HG02970 (cell line): ENCODE measurements around the gene AP1G1.
A peak's percentile ranks its signal among the peaks of the same experiment; 100 is the strongest.

Source experiments
- ATAC-seq: cut with Tn5 transposase; IDR thresholded peaks from one replicate; pipeline ENCODE4 v1.9.1; 2021; ENCODE audit warnings: mild to moderate bottlenecking, moderate library complexity, moderate number of reproducible peaks; ENCODE audit not compliant: unreplicated experiment, low FRiP score

AP1G1 gene

GRCh38 chr16:71762186-71762585 lies 46.4 kb downstream of the AP1G1 start:
- ATAC-seq = no peak

GRCh38 chr16:71761097-71761496 lies 47.5 kb downstream of the AP1G1 start:
- ATAC-seq = no peak

- ATAC-seq = no peak
Observed at GRCh38 chr16:71758293-71758760, 50.3 kb downstream of the AP1G1 start.

GRCh38 chr16:71754652-71755051 lies 54.0 kb downstream of the AP1G1 start:
- no peak for ATAC-seq

GRCh38 chr16:71754108-71754507 lies 54.5 kb downstream of the AP1G1 start:
- no peak for ATAC-seq

- no peak for ATAC-seq
Observed at GRCh38 chr16:71748226-71748625, 60.4 kb downstream of the AP1G1 start.

- ATAC-seq = no peak
Observed at GRCh38 chr16:71746442-71747046, 62.1 kb downstream of the AP1G1 start.

GRCh38 chr16:71738855-71739254 lies 69.8 kb downstream of the AP1G1 start:
- ATAC-seq = no peak

- no peak for ATAC-seq
Observed at GRCh38 chr16:71737501-71737900, 71.1 kb downstream of the AP1G1 start.

GRCh38 chr16:71734511-71734910 lies 74.1 kb downstream of the AP1G1 start:
- ATAC-seq = no peak

GRCh38 chr16:71732587-71732986 lies 76.0 kb downstream of the AP1G1 start:
- ATAC-seq = no peak

GRCh38 chr16:71727551-71728324 lies 80.9 kb downstream of the AP1G1 start:
- ATAC-seq = no peak

GRCh38 chr16:71726476-71727315 lies 81.9 kb downstream of the AP1G1 start:
- ATAC-seq = no peak

- no peak for ATAC-seq
Observed at GRCh38 chr16:71724320-71724751, 84.3 kb downstream of the AP1G1 start, which contains the start of gene PHLPP2. PHLPP2 (minus strand) TSS chr16:71724701; CDS start chr16:71714795, 9,906 bp downstream.

GRCh38 chr16:71723537-71724319 lies 84.9 kb downstream of the AP1G1 start:
- peak; percentile 85 for ATAC-seq

- peak; percentile 32 for ATAC-seq
Observed at GRCh38 chr16:71722801-71723536, 85.7 kb downstream of the AP1G1 start.

- no peak for ATAC-seq
Observed at GRCh38 chr16:71721066-71721740, 87.4 kb downstream of the AP1G1 start.

GRCh38 chr16:71712501-71712900 lies 96.1 kb downstream of the AP1G1 start:
- no peak for ATAC-seq

GRCh38 chr16:71711789-71712188 lies 96.8 kb downstream of the AP1G1 start:
- no peak for ATAC-seq
